NOMO-1 treated with dmso at 0.1 percent for 144 hours (cell line): ENCODE results near the gene S100A3.
A peak's percentile ranks its signal among the peaks of the same experiment; 100 is the strongest.
"Not testable (repeated sequence)": the region's sequence is repeated elsewhere in the genome, so short reads cannot be mapped to it uniquely, and the experiment has no call there.

Source experiments
- DNase-seq: peaks from one replicate; lab custom pipeline; 2025; ENCODE audit not compliant: unreplicated experiment; lab: John Stamatoyannopoulos, UW

S100A3 gene, protein sequence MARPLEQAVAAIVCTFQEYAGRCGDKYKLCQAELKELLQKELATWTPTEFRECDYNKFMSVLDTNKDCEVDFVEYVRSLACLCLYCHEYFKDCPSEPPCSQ

GRCh38 chr1:153548722-153549688, at the start of gene S100A3:
Gene S100A3 (minus strand): TSS chr1:153549258. CDS start chr1:153548485, 773 bp downstream.
- no peak for DNase-seq

GRCh38 chr1:153598309-153599172, 49.5 kb upstream of the S100A3 start:
- peak; percentile 98 for DNase-seq

- no peak for DNase-seq
Observed at GRCh38 chr1:153597206-153597605, 48.1 kb upstream of the S100A3 start.

GRCh38 chr1:153592748-153593147, 43.7 kb upstream of the S100A3 start:
- no peak for DNase-seq

DNA sequence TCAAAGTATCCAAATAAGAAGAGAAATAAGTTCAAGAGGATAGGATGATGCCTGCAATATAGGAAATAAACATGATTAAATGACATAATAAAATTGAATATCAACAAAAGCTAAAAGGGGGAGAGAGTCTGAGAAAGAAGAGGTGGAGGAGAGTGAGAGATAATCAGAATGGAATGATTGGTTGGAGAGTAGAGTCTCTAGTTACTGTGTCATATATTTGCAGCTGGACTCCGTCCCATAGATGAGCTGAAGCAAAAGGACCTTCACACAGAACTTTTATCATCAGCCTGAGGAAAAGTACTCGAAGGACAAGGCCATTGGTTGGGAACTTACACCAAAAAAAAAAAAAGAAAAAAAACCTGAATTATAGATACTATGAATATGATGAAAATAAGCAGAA, 39.4 kb upstream of the S100A3 start:
- DNase-seq = no peak

GRCh38 chr1:153588033-153588432, 39.0 kb upstream of the S100A3 start:
- DNase-seq = not testable (repeated sequence)

DNA sequence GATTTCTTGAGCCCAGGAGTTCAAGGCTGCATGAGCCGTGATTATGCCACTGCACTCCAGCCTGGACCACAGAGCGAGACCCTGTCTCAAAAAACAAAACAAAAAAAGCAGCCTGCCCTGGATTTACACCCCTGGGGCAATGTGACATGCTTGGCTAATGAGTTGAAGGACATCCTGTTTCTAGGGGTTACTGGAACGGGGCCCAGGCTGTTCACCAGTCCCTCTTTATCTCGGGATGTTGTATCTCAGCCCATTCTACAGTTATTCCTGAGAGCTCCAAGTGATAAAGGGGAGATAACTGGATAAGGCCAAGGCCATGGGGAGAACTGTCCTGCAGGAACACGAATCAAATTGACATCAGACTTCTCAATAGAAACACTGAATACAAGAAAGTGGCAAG, 38.3 kb upstream of the S100A3 start:
- DNase-seq = no peak

- DNase-seq = no peak
Observed at GRCh38 chr1:153586347-153586746, 37.3 kb upstream of the S100A3 start.

GRCh38 chr1:153585006-153585405, 35.9 kb upstream of the S100A3 start:
- DNase-seq = no peak

- no peak for DNase-seq
Observed at GRCh38 chr1:153583976-153584375, 34.9 kb upstream of the S100A3 start.

- not testable (repeated sequence) for DNase-seq
Observed at GRCh38 chr1:153583514-153583913, 34.5 kb upstream of the S100A3 start.

DNA sequence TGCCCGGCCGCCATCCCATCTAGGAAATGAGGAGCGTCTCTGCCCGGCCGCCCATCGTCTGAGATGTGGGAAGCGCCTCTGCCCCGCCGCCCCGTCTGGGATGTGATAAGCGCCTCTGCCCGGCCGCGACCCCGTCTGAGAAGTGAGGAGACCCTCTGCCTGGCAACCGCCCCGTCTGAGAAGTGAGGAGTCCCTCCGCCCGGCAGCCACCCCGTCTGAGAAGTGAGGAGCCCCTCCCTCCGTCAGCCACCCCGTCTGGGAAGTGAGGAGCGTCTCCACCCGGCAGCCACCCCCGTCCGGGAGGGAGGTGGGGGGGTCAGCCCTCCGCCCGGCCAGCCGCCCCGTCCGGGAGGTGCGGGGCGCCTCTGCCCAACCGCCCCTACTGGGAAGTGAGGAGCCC, 33.8 kb upstream of the S100A3 start:
- not testable (repeated sequence) for DNase-seq

GRCh38 chr1:153578936-153579335, 29.9 kb upstream of the S100A3 start:
- no peak for DNase-seq

- DNase-seq = no peak
Observed at GRCh38 chr1:153578490-153578889, 29.4 kb upstream of the S100A3 start.

GRCh38 chr1:153577624-153578051, 28.6 kb upstream of the S100A3 start:
- DNase-seq = no peak

GRCh38 chr1:153577138-153577537, 28.1 kb upstream of the S100A3 start:
- peak; percentile 13 for DNase-seq

GRCh38 chr1:153575497-153575896, 26.4 kb upstream of the S100A3 start:
- not testable (repeated sequence) for DNase-seq

DNA sequence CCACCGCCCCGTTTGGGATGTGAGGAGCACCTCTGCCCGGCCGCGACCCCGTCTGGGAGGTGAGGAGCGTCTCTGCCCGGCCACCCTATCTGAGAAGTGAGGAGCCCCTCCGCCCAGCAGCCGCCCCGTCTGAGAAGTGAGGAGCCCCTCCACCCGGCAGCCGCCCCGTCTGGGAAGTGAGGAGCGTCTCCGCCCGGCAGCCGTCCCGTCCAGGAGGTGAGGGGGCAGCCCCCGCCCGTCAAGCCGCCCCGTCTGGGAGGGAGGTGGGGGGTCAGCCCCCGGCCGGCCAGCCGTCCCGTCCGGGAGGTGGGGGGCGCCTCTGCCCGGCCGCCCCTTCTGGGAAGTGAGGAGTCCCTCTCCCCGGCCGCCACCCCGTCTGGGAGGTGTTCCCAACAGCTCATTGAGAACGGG, 26.0 kb upstream of the S100A3 start:
- DNase-seq = not testable (repeated sequence)

DNA sequence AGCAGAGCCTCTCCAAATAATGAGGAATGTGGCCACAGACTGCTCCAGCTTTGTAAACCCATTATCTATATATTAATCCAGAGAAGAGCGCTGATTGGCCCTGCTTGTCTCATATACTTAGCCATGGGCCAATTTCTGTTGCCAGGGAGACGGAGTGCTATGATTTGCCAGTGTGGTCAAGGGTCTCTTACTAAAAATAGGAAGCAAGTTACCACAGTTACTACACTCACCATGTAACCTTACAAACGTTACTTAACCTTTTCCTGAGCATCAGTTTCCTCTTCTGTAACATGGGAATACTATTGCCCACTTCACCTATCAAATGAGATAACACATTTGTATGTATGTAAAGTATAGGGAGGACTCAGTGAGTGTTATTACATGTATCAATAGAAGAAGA, 24.3 kb upstream of the S100A3 start:
- peak; percentile 60 for DNase-seq

GRCh38 chr1:153572569-153573015, 23.5 kb upstream of the S100A3 start:
- peak; percentile 64 for DNase-seq

- no peak for DNase-seq
Observed at GRCh38 chr1:153571706-153572105, 22.6 kb upstream of the S100A3 start.
